ENCODE data around the gene MYO16.

The MYO16 gene

GRCh38 chr13:108947551-108948030 is 318.2 kb downstream of the MYO16 start:
- no peak for DNase-seq

- DNase-seq: no peak
Measured at GRCh38 chr13:108948251-108948671, 318.9 kb downstream of the MYO16 start.

- no peak for DNase-seq
Measured at GRCh38 chr13:108950333-108951010, 321.1 kb downstream of the MYO16 start.

- no peak for DNase-seq
Measured at GRCh38 chr13:108955741-108956140, 326.3 kb downstream of the MYO16 start.

- no peak for DNase-seq
Measured at GRCh38 chr13:108957369-108958012, 328.1 kb downstream of the MYO16 start.

- no peak for DNase-seq
Measured at GRCh38 chr13:108958013-108958376, 328.6 kb downstream of the MYO16 start.

GRCh38 chr13:108959234-108959633 is 329.8 kb downstream of the MYO16 start:
- DNase-seq: no peak

GRCh38 chr13:108960006-108960405 is 330.6 kb downstream of the MYO16 start:
- no peak for DNase-seq

- DNase-seq: peak; percentile 78 to 84
Measured at GRCh38 chr13:108961542-108962125, 332.2 kb downstream of the MYO16 start.

GRCh38 chr13:108962654-108963053 is 333.2 kb downstream of the MYO16 start:
- DNase-seq: no peak

GRCh38 chr13:108963276-108963810 is 333.9 kb downstream of the MYO16 start:
- no peak for DNase-seq

GRCh38 chr13:108963846-108964600 is 334.6 kb downstream of the MYO16 start:
- DNase-seq: no peak

- DNase-seq: no peak
Measured at GRCh38 chr13:108964606-108965005, 335.2 kb downstream of the MYO16 start.

GRCh38 chr13:108967371-108967770 is 338.0 kb downstream of the MYO16 start:
- DNase-seq: no peak

GRCh38 chr13:108968566-108968965 is 339.2 kb downstream of the MYO16 start:
- DNase-seq: no peak

GRCh38 chr13:108974686-108975085 is 345.3 kb downstream of the MYO16 start:
- DNase-seq: no peak

GRCh38 chr13:108980237-108980636 is 350.8 kb downstream of the MYO16 start:
- DNase-seq: no peak

- no peak for DNase-seq
Measured at GRCh38 chr13:108981407-108981806, 352.0 kb downstream of the MYO16 start.

- DNase-seq: no peak
Measured at GRCh38 chr13:108983273-108983672, 353.9 kb downstream of the MYO16 start.

GRCh38 chr13:108984251-108984920 is 355.0 kb downstream of the MYO16 start:
- no peak for DNase-seq

- no peak for DNase-seq
Measured at GRCh38 chr13:108985166-108985565, 355.8 kb downstream of the MYO16 start.

GRCh38 chr13:108987517-108987916 is 358.1 kb downstream of the MYO16 start:
- DNase-seq: no peak

GRCh38 chr13:108987944-108988343 is 358.5 kb downstream of the MYO16 start:
- DNase-seq: no peak
